CD8-positive, alpha-beta memory T cell (primary cell): ENCODE measurements around the gene FFAR1. TPM values are rescaled to one million over a fixed set of nuclear protein-coding genes. Genes with fewer than 3 reads are reported as not detected.
"Not testable (repeated sequence)": the region's sequence is repeated elsewhere in the genome, so short reads cannot be mapped to it uniquely, and the experiment has no call there.

Source experiments
- CTCF ChIA-PET: fragments of 350-600 bp; sonication (Branson Sonifier 250); formaldehyde crosslinking; loops from one replicate; lab custom pipeline; 2021; ENCODE audit warnings: antibody characterized with exemption; lab: Charles Lee
- POLR2A ChIA-PET: fragments of 350-600 bp; sonication (Branson Sonifier 250); formaldehyde crosslinking; loops from one replicate; lab custom pipeline; 2021; ENCODE audit warnings: antibody characterized with exemption; lab: Charles Lee
- DNase-seq, 5 donors: peaks; one replicate each; pipeline versions ENCODE4 v3.0.0 to v3.0.0-alpha.2; 2020 to 2022; ENCODE audit warnings: mixed read lengths in 1 of 5
- H3K27ac ChIP-seq: one replicate; pipeline ENCODE4 v1.7.0; 2013; ENCODE audit warnings: low read depth, mild to moderate bottlenecking, low read length, moderate library complexity
- H3K27me3 ChIP-seq: 2 replicates; pipeline ENCODE4 v1.7.0; 2013; ENCODE audit warnings: low read length, mild to moderate bottlenecking; ENCODE audit not compliant: insufficient read depth, poor library complexity, severe bottlenecking
- H3K36me3 ChIP-seq: 2 replicates; pipeline ENCODE4 v1.7.0; 2013; ENCODE audit warnings: mild to moderate bottlenecking, low read length, moderate library complexity; ENCODE audit not compliant: insufficient read depth
- H3K4me1 ChIP-seq: 2 replicates; pipeline ENCODE4 v1.7.0; 2013; ENCODE audit warnings: mild to moderate bottlenecking, low read length, moderate library complexity; ENCODE audit not compliant: insufficient read depth
- H3K4me3 ChIP-seq: 2 replicates; pipeline ENCODE4 v1.7.0; 2013; ENCODE audit warnings: mild to moderate bottlenecking, low read length
- H3K9me3 ChIP-seq: 2 replicates; pipeline ENCODE4 v1.7.0; 2013; ENCODE audit warnings: mild to moderate bottlenecking, low read length
- H3K27ac Mint-ChIP-seq, 8 donors: one replicate each; pipeline ENCODE4 v1.8.0; 2020 to 2021; ENCODE audit warnings: mixed read lengths in 8 of 8, mild to moderate bottlenecking in 6 of 8, inconsistent platforms in 3 of 8, moderate library complexity in 3 of 8
- H3K27me3 Mint-ChIP-seq, 2 donors: one replicate each; pipeline ENCODE4 v1.8.0; 2020 to 2021; ENCODE audit warnings: mixed read lengths in 2 of 2, mild to moderate bottlenecking in 1 of 2, moderate library complexity in 1 of 2
- H3K36me3 Mint-ChIP-seq, 3 donors: one replicate each; pipeline ENCODE4 v1.8.0; 2020 to 2021; ENCODE audit warnings: mixed read lengths in 3 of 3, inconsistent platforms in 1 of 3, mild to moderate bottlenecking in 1 of 3
- H3K4me1 Mint-ChIP-seq, 3 donors: one replicate each; pipeline ENCODE4 v1.8.0; 2020 to 2021; ENCODE audit warnings: mixed read lengths in 3 of 3, inconsistent platforms in 1 of 3, mild to moderate bottlenecking in 1 of 3
- H3K4me3 Mint-ChIP-seq, 7 donors: one replicate each; pipeline ENCODE4 v1.8.0; 2020 to 2021; ENCODE audit warnings: mixed read lengths in 7 of 7, mild to moderate bottlenecking in 6 of 7, moderate library complexity in 4 of 7, inconsistent platforms in 2 of 7
- H3K9me3 Mint-ChIP-seq, 5 donors: one replicate each; pipeline ENCODE4 v1.8.0; 2020 to 2022; ENCODE audit warnings: mixed read lengths in 5 of 5, mild to moderate bottlenecking in 3 of 5, moderate library complexity in 2 of 5, inconsistent platforms in 1 of 5
- polyA plus RNA-seq: library from polyadenylated mRNA; unstranded; fragments of 300-500 nt; fragmentation: Illumina TruSeq; gene quantifications from one replicate; pipeline ENCODE4 v1.2.3, GENCODE V29; 2021
- total RNA-seq, 2 experiments: library from RNA; stranded (reverse); gene quantifications; one replicate each; pipeline ENCODE4 v1.2.3, GENCODE V29; 2021

FFAR1 gene
- total and polyA plus RNA-seq, 3 experiments from 2014 or later = not detected

DNA sequence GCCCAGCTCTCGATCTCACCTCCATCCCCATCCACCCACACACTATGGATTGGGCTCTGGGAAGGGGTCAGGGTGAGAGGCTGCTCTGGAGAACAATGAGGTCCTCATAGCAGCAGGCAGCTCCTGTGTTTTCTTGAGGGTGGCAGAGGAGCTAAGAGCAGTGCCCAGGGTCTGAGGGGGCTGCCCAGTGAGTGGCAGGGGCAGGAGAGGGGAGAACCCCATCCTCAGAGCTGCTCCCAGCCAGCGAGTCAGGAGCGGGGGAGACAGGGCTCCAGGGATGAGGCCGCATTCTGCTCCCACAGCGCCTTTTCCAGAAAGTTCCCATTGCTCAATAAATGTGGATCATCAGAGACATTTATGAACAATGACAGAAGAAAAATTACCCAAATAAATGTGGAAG, 12.4 kb downstream of the FFAR1 start:
- H3K4me3 ChIP-seq, H3K27ac ChIP-seq, H3K4me1 Mint-ChIP-seq, H3K9me3 Mint-ChIP-seq, H3K27ac Mint-ChIP-seq, H3K4me3 Mint-ChIP-seq, H3K27me3 ChIP-seq, H3K4me1 ChIP-seq, DNase-seq, POLR2A ChIA-PET, H3K9me3 ChIP-seq, CTCF ChIA-PET, H3K36me3 Mint-ChIP-seq, H3K36me3 ChIP-seq: not testable (repeated sequence)
- H3K27me3 Mint-ChIP-seq = peaks cover 15 to 33% of the 10 kb centered on the region in 2 donors

DNA sequence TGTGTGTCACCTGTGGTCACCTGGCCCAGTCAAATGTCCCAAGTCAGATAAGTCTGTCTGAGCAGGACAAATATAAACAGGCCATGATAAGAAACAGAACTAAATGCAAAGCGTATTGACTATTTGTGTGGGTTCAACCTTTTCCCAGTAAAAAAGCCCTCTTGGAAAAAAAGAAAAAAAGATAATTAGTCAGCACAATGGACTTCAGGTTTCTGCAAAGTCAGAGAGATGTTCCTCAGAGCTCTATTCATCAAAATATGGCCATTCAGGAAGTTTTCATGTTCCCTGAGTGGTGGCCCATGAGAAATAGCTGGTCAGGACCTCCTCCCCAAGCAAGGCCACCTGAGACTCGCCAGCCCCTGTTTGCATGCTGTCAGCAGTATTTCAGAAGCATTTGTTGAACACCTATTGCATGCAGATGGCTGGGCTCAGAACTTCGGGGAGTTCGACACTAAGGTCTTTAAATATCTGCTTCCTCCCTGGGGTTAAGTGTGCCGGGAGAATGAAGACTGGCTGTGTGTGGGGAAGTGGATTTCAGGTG, 13.2 kb downstream of the FFAR1 start:
- Mint-ChIP-seq H3K27me3 (peaks cover 18 to 40% of the 10 kb centered on the region in 2 donors), H3K4me1 (peaks cover 5 to 9% (median 5%) of the 10 kb centered on the region in 3 donors), H3K27ac (no peak overlapping the region), H3K36me3 (no peaks in the 10 kb centered on the region), H3K9me3 (no peaks in the 10 kb centered on the region), H3K4me3 (no peak overlapping the region)
- DNase-seq = no peak
- ChIA-PET POLR2A (no interaction called here), CTCF (interaction anchor here (1.2 kb wide), 1 partner anchor 8 kb away, joined by 4 read pairs; no protein-coding TSS in a partner anchor)
- Histone ChIP-seq H3K27me3 (no peaks in the 10 kb centered on the region), H3K4me1 (no peaks in the 10 kb centered on the region), H3K27ac (no peak overlapping the region), H3K36me3 (no peaks in the 10 kb centered on the region), H3K4me3 (no peak overlapping the region), H3K9me3 (no peaks in the 10 kb centered on the region)

DNA sequence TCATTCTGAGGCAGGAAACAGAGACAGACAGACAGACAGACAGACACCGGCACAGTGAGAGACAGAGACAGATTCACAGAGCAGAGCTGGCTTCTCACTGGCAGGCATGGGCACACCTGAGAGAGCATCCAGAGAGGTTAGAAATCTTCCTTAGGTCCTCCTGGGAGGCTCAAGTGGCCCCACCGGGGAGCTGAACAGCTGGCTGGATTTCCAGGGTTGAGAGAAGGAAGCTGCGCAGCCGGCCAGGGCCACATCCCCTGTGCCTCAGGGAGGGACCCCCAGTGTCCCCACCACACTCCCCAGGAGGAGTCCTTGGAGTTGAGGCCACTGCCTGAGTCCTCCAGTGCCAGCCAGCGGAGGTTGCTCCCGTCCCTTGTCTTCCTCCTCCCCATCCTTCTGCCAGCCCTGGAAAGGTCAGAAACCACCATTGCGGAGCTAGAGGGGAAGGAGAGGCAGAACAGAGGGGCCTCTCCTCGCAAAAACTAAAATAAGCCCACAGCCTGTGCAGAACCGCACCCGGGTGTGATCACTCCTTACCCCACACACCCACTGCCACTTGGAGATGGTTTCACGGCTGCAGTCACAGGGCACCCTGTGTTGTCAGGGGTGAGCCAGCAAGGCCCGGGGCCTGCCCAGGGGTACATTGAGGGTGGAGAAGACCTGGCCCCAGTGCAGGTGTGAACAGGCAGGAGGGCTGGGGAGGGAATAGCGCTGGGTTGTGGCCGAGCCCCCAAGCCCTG, 14.7 kb downstream of the FFAR1 start:
- no peak overlapping the region for H3K4me3 Mint-ChIP-seq
- H3K4me1 Mint-ChIP-seq = peaks cover 5 to 9% (median 5%) of the 10 kb centered on the region in 3 donors
- H3K27me3 ChIP-seq = no peaks in the 10 kb centered on the region
- H3K36me3 Mint-ChIP-seq = no peaks in the 10 kb centered on the region
- H3K4me3 ChIP-seq = no peak overlapping the region
- no peaks in the 10 kb centered on the region for H3K9me3 Mint-ChIP-seq
- H3K27ac ChIP-seq = no peak overlapping the region
- H3K36me3 ChIP-seq = no peaks in the 10 kb centered on the region
- CTCF ChIA-PET = no interaction called here
- H3K9me3 ChIP-seq = no peaks in the 10 kb centered on the region
- DNase-seq = no peak
- H3K27ac Mint-ChIP-seq = no peak overlapping the region
- H3K4me1 ChIP-seq = no peaks in the 10 kb centered on the region
- H3K27me3 Mint-ChIP-seq = peaks cover 16 to 42% of the 10 kb centered on the region in 2 donors
- POLR2A ChIA-PET = no interaction called here

DNA sequence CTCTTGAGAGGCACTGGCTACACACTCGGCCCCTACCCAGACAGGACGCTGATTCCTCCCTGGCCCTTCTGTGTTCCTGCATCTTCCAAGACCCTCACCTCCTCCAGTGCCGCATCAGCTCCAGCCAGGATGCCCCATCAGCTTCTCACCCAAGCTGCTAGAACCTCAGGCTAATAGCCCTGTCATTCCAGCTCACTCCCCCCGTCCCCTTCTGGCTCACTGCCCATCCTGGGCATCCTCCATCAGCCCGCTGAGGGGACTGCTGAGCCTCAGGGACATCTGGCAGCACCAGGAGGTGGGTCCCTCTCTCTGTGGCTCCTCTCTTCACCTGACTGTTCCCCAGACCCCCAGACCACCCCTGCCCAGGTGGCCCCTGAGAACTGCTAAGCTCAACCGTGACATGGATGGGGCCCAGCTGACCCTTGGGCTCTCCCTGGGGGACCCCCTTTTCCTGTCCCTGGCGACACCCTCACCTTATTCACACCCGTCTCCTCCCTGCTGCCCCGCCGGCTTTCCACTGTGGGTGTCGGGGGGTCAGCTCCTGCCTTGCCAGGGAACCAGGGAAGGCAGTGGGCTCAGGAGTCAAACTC, 15.4 kb downstream of the FFAR1 start:
- H3K27ac Mint-ChIP-seq = no peak overlapping the region
- Histone ChIP-seq H3K4me3 (no peak overlapping the region), H3K27me3 (no peaks in the 10 kb centered on the region), H3K9me3 (no peaks in the 10 kb centered on the region), H3K4me1 (no peaks in the 10 kb centered on the region), H3K36me3 (no peaks in the 10 kb centered on the region), H3K27ac (no peak overlapping the region)
- H3K27me3 Mint-ChIP-seq = peaks cover 15 to 38% of the 10 kb centered on the region in 2 donors
- peaks cover 2 to 3% (median 3%) of the 10 kb centered on the region in 3 donors for H3K4me1 Mint-ChIP-seq
- ChIA-PET POLR2A (no interaction called here), CTCF (interaction anchor here (0.6 to 0.7 kb wide), 2 partner anchors 15 to 315 kb away, joined by 3 read pairs; no protein-coding TSS in a partner anchor)
- DNase-seq = no peak
- H3K9me3 Mint-ChIP-seq = no peaks in the 10 kb centered on the region
- H3K36me3 Mint-ChIP-seq = no peaks in the 10 kb centered on the region
- no peak overlapping the region for H3K4me3 Mint-ChIP-seq

DNA sequence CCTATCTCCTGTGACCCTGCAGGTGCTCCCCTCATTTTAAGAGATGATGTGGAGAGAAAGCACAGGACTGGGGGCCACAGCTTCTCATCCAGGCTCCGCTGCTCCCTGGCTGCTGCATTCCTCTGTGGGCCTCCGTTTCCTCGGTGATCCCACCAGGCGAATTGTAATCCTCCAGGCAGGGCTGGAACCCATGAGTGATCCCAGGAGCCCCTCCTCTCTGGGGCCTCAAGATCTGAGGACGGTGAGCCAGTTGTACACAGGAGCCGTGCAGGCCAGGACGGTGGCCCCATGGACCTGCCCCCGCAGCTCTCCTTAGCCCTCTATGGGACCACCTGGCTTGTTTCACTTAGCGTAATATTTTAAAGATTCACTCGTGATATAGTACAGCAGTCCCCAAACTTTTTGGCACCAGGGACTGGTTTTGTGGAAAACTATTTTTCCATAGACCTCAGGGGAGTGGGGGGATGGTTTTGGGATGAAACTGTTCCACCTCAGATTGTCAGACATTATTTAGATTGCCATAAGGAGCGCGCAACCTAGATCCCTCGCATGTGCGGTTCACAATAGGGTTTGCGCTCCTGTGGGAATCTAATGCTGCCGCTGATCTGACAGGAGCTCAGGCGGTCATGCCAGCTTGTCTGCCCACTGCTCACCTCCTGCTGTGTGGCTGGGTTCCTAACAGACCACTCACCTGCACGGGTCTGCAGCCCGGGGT, 16.2 kb downstream of the FFAR1 start:
- POLR2A ChIA-PET = no interaction called here

DNA sequence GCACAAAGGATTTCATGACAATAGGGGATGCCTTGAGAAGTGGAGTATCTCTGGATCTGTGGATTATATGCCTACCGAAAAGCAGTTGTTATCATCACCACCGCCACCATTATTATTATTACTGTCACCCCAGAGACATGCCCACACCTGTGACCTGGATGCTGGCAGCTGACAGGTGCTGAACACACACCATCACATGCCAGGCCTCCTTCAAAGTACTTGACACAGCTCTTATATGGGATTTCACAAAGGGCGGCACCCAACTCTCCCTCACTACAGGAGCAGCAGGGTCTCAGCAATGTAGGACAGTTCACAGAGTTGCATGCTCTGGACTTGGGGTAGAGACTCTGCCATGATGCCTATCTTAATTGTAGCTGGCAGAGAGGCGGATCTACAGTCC, 17.6 kb downstream of the FFAR1 start:
- no peak overlapping the region for H3K4me3 ChIP-seq
- H3K9me3 ChIP-seq = no peaks in the 10 kb centered on the region
- Mint-ChIP-seq H3K9me3 (no peaks in the 10 kb centered on the region), H3K4me3 (no peak overlapping the region), H3K36me3 (no peaks in the 10 kb centered on the region), H3K27me3 (peaks cover 15 to 41% of the 10 kb centered on the region in 2 donors), H3K4me1 (no peaks in the 10 kb centered on the region), H3K27ac (no peak overlapping the region)
- no peaks in the 10 kb centered on the region for H3K27me3 ChIP-seq
- POLR2A ChIA-PET = no interaction called here
- H3K36me3 ChIP-seq = no peaks in the 10 kb centered on the region
- H3K4me1 ChIP-seq = no peaks in the 10 kb centered on the region
- CTCF ChIA-PET = no interaction called here
- DNase-seq = no peak
- no peak overlapping the region for H3K27ac ChIP-seq

More for the DNA sequence above, 16.2 kb downstream of the FFAR1 start:
- H3K4me1 Mint-ChIP-seq = no peaks in the 10 kb centered on the region
- no peak overlapping the region for H3K27ac Mint-ChIP-seq
- no peaks in the 10 kb centered on the region for H3K36me3 Mint-ChIP-seq
- H3K4me3 Mint-ChIP-seq = no peak overlapping the region
- Histone ChIP-seq H3K36me3 (no peaks in the 10 kb centered on the region), H3K4me3 (no peak overlapping the region), H3K27me3 (no peaks in the 10 kb centered on the region), H3K9me3 (no peaks in the 10 kb centered on the region), H3K4me1 (no peaks in the 10 kb centered on the region), H3K27ac (no peak overlapping the region)
- H3K27me3 Mint-ChIP-seq = peaks cover 15 to 37% of the 10 kb centered on the region in 2 donors
- CTCF ChIA-PET = interaction anchor here (0.6 to 1.0 kb wide), 3 partner anchors 14 to 315 kb away, joined by 3 read pairs; no protein-coding TSS in a partner anchor
- DNase-seq = no peak
- no peaks in the 10 kb centered on the region for H3K9me3 Mint-ChIP-seq

DNA sequence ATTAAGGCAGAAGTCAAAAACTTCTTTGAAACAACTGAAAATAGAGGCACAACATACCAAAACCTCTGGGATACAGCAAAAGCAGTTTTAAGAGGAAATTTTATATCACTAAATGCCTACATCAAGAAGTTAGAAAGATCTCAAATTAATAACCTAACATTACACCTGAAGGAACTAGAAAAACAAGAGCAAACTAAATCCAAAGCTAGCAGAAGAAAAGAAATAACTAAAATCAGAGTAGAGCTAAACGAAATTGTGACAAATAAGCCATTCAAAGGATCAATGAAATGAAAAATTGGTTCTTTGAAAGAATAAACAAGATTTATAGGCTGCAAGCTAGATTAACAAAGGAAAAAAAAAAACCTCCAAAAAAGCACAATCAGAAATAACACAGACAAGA, 20.7 kb downstream of the FFAR1 start:
- DNase-seq = no peak
- no peaks in the 10 kb centered on the region for H3K9me3 ChIP-seq
- H3K27me3 ChIP-seq = no peaks in the 10 kb centered on the region
- Mint-ChIP-seq H3K27me3 (peaks cover 8 to 29% of the 10 kb centered on the region in 2 donors), H3K27ac (no peak overlapping the region), H3K4me1 (no peaks in the 10 kb centered on the region), H3K36me3 (no peaks in the 10 kb centered on the region), H3K9me3 (no peaks in the 10 kb centered on the region), H3K4me3 (no peak overlapping the region)
- H3K4me3 ChIP-seq = no peak overlapping the region
- no peaks in the 10 kb centered on the region for H3K4me1 ChIP-seq
- ChIA-PET POLR2A (no interaction called here), CTCF (no interaction called here)
- H3K27ac ChIP-seq = no peak overlapping the region
- no peaks in the 10 kb centered on the region for H3K36me3 ChIP-seq

DNA sequence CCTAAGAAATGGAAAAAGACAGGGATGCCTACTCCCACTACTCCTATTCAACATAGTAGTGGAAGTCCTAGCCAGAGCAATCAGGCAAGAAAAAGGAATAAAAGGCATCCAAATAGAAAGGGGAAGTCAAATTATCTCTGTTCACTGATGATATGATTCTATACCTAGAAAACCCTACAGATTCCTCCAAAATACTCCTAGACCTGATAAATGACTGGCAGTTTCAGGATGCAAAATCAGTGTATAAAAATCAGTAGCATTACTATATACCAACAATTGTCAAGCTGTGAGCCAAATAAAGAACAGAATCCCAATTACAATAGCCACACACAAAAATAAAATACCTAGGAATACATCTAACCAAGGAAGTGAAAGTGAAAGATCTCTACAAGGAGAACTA, 21.8 kb downstream of the FFAR1 start:
- Mint-ChIP-seq H3K36me3 (no peaks in the 10 kb centered on the region), H3K27me3 (peaks cover 8 to 26% of the 10 kb centered on the region in 2 donors), H3K4me1 (no peaks in the 10 kb centered on the region), H3K27ac (no peak overlapping the region), H3K4me3 (no peak overlapping the region), H3K9me3 (no peaks in the 10 kb centered on the region)
- no peaks in the 10 kb centered on the region for H3K27me3 ChIP-seq
- CTCF ChIA-PET = no interaction called here
- DNase-seq = no peak
- no peaks in the 10 kb centered on the region for H3K9me3 ChIP-seq
- POLR2A ChIA-PET = no interaction called here
- no peaks in the 10 kb centered on the region for H3K4me1 ChIP-seq
- H3K36me3 ChIP-seq = no peaks in the 10 kb centered on the region
- no peak overlapping the region for H3K27ac ChIP-seq
- H3K4me3 ChIP-seq = no peak overlapping the region
